Uterus (tissue), 4 donors: Measurements from ENCODE around the gene CDSN. TPM values are rescaled to one million over a fixed set of nuclear protein-coding genes. Genes with fewer than 3 reads are reported as not detected.

Experiments
- DNase-seq, 2 donors: peaks; one replicate each; pipeline ENCODE4 v3.0.0-alpha.2; 2019 to 2020
- H3K27ac ChIP-seq, 2 donors: fragments of 200-600 bp; sonication (generic); 1 replicate in 1 of 2; 2 replicates in 1 of 2; pipeline ENCODE4 v1.5.1; 2016 to 2018
- H3K27me3 ChIP-seq, 2 donors: fragments of 200-600 bp; sonication (generic); one replicate each; pipeline ENCODE4 v1.5.1; 2018 to 2019; ENCODE audit warnings: control low read depth in 1 of 2
- H3K36me3 ChIP-seq, 2 donors: fragments of 200-600 bp; sonication (generic); one replicate each; pipeline ENCODE4 v1.5.1; 2019; ENCODE audit warnings: control low read depth in 1 of 2
- H3K4me1 ChIP-seq, 2 donors: fragments of 200-600 bp; sonication (generic); one replicate each; pipeline ENCODE4 v1.5.1; 2018 to 2019; ENCODE audit warnings: control low read depth in 1 of 2
- H3K4me3 ChIP-seq, 2 donors: fragments of 200-600 bp; sonication (generic); 1 replicate in 1 of 2; 2 replicates in 1 of 2; pipeline ENCODE4 v1.5.1; 2018 to 2019; ENCODE audit warnings: mild to moderate bottlenecking in 1 of 2
- H3K9me3 ChIP-seq, 2 donors: fragments of 200-600 bp; sonication (generic); one replicate each; pipeline ENCODE4 v1.5.1; 2019; ENCODE audit warnings: control low read depth in 1 of 2
- POLR2A ChIP-seq, 2 donors: fragments of 450-650 bp; IDR thresholded peaks; one replicate each; pipeline ENCODE4 v1.6.1; 2016; ENCODE audit warnings: antibody characterized with exemption in 2 of 2, mild to moderate bottlenecking in 1 of 2, moderate library complexity in 1 of 2
- intact Hi-C: fragments of 100-400 bp; cut with DNase I; formaldehyde crosslinking; loops from one replicate; pipeline ENCODE4 v1.15.1; 2023; ENCODE audit warnings: low total_unique reads
- total RNA-seq, 4 donors: library from RNA; depleted of rRNA in 3 of 4; stranded (reverse); fragments of >200 nt in 3 of 4; gene quantifications; one replicate each; pipeline versions ENCODE4 v1.1.0 to v1.2.4, GENCODE V29; 2014 to 2023
- TF ChIP-seq, protein P1 (sequence below), 4 experiments: fragments of 200-600 bp in 2 of 4; fragments of 450-650 bp in 2 of 4; sonication (generic) in 2 of 4; IDR thresholded peaks; one replicate each; pipeline ENCODE4 v1.5.1; 2016 to 2019; ENCODE audit warnings: antibody characterized with exemption in 4 of 4, mild to moderate bottlenecking in 2 of 4, moderate library complexity in 1 of 4
- donor health status: DM: yes; HTN: yes; CAD: no.

CDSN gene
- total RNA-seq, 4 donors from 2014 or later = 0.28 TPM; not detected in 3

GRCh38 chr6:31083742-31084354 is 36.4 kb downstream of the CDSN start:
- Histone ChIP-seq H3K4me3 (no peak overlapping the region), H3K27me3 (no peaks in the 10 kb centered on the region), H3K4me1 (peaks cover 0 to 5% of the 10 kb centered on the region in 2 donors), H3K9me3 (no peaks in the 10 kb centered on the region), H3K36me3 (no peaks in the 10 kb centered on the region), H3K27ac (no peak overlapping the region)
- no peak for TF ChIP-seq POLR2A (IDR thresholded peaks at IDR 0.05)
- TF ChIP-seq, protein P1, sequence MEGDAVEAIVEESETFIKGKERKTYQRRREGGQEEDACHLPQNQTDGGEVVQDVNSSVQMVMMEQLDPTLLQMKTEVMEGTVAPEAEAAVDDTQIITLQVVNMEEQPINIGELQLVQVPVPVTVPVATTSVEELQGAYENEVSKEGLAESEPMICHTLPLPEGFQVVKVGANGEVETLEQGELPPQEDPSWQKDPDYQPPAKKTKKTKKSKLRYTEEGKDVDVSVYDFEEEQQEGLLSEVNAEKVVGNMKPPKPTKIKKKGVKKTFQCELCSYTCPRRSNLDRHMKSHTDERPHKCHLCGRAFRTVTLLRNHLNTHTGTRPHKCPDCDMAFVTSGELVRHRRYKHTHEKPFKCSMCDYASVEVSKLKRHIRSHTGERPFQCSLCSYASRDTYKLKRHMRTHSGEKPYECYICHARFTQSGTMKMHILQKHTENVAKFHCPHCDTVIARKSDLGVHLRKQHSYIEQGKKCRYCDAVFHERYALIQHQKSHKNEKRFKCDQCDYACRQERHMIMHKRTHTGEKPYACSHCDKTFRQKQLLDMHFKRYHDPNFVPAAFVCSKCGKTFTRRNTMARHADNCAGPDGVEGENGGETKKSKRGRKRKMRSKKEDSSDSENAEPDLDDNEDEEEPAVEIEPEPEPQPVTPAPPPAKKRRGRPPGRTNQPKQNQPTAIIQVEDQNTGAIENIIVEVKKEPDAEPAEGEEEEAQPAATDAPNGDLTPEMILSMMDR (IDR thresholded peaks at IDR 0.05) = peak in 1 of 4 experiments; percentile 19
- DNase-seq = no peak
- intact Hi-C loops = no loop called here

GRCh38 chr6:31081872-31082271 is 38.4 kb downstream of the CDSN start:
- DNase-seq = no peak
- intact Hi-C loops = no loop called here
- no peak overlapping the region for H3K4me3 ChIP-seq
- no peak for TF ChIP-seq POLR2A (IDR thresholded peaks at IDR 0.05)
- TF ChIP-seq, protein P1 (IDR thresholded peaks at IDR 0.05) = no peak
- H3K27me3 ChIP-seq = no peaks in the 10 kb centered on the region
- H3K27ac ChIP-seq = no peak overlapping the region
- no peaks in the 10 kb centered on the region for H3K36me3 ChIP-seq
- no peaks in the 10 kb centered on the region for H3K9me3 ChIP-seq
- peaks cover 0 to 5% of the 10 kb centered on the region in 2 donors for H3K4me1 ChIP-seq

DNA sequence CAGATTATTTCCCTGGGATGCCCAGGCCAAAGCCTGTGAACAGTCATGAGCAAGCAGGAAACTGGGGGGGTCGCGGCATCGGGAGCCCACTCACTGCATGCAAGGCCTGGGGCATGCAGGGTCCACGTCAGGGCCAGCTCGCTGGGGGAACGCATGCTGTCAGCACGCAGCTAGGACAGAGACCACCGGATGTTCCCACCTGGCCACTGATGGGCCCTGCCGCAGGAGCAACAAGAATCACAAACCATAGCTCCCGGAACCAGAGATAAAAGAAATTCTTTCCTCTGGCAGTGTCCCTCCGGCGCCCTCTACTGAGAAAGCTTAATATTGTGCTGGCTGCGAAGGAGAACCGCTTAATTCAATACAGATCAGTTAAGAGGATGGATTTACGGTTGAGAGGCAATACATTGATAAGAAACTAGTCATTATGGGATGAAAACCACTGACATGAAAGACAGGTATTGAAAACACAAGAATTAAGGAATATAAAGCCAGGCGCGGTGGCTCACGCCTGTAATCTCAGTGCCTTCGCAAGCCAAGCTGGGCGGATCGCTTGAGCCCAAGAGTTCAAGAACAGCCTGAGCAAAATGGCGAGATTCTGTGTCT is 40.5 kb downstream of the CDSN start:
- H3K4me3 ChIP-seq = peak overlapping the region in 1 of 2 donors; percentile 9
- TF ChIP-seq, protein P1 (IDR thresholded peaks at IDR 0.05) = peak; percentile 75 to 88 (median 77)
- TF ChIP-seq POLR2A (IDR thresholded peaks at IDR 0.05) = no peak
- H3K36me3 ChIP-seq = no peaks in the 10 kb centered on the region
- DNase-seq = peak; percentile 65 to 68
- no peaks in the 10 kb centered on the region for H3K27me3 ChIP-seq
- peaks cover 0 to 5% of the 10 kb centered on the region in 2 donors for H3K4me1 ChIP-seq
- H3K27ac ChIP-seq = peak overlapping the region in 1 of 2 donors; percentile 28
- no peaks in the 10 kb centered on the region for H3K9me3 ChIP-seq
- intact Hi-C loops = loop anchor here (5.0 kb wide), 1 partner anchor 162 kb away; no protein-coding TSS in a partner anchor

DNA sequence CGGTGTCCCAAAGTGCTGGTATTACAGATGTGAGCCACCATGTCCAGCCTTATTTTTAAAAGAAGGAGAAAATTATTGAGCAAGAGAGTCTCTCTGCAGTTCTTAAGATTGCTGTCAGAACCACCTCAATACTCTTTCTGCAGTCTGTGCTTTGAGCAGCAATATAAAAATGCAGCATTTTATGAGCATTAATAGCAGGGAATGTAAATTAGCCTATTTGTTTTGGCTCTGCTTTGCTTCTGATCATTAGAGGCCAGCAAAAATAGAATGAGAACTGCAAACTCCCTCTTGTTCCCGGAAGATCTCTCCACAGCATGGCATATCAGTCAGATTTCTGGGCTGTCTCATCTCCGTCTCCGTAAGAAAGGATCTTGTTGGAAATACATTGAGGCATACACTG is 43.6 kb downstream of the CDSN start:
- no peak for TF ChIP-seq POLR2A (IDR thresholded peaks at IDR 0.05)
- TF ChIP-seq, protein P1 (IDR thresholded peaks at IDR 0.05) = no peak
- DNase-seq = no peak
- intact Hi-C loops = loop anchor here (5.0 kb wide), 1 partner anchor 159 kb away; no protein-coding TSS in a partner anchor
- Histone ChIP-seq H3K27ac (no peak overlapping the region), H3K27me3 (no peaks in the 10 kb centered on the region), H3K4me3 (no peak overlapping the region), H3K4me1 (peaks cover 0 to 5% of the 10 kb centered on the region in 2 donors), H3K9me3 (no peaks in the 10 kb centered on the region), H3K36me3 (no peaks in the 10 kb centered on the region)

DNA sequence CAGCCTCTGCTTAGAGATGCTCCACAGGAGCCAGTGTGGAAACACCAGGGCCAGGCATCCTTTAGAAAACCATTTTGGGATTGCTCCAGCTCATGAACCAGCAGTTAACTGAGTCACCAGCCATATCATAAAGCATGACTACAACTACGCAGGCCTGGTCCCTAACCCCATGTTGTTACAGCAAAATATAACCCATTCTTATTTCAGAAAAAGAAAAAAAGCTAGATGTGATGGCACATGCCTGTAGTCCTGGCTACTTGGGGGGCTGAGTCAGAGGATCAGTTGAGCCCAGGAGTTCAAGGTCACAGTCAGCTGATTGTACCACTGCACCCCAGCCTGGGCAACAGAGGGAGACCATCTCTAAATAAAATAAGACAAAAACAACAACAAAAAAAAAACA is 44.7 kb downstream of the CDSN start:
- Histone ChIP-seq H3K27ac (no peak overlapping the region), H3K4me1 (peaks cover 0 to 5% of the 10 kb centered on the region in 2 donors), H3K27me3 (no peaks in the 10 kb centered on the region), H3K36me3 (no peaks in the 10 kb centered on the region), H3K4me3 (no peak overlapping the region), H3K9me3 (no peaks in the 10 kb centered on the region)
- no peak for TF ChIP-seq POLR2A (IDR thresholded peaks at IDR 0.05)
- TF ChIP-seq, protein P1 (IDR thresholded peaks at IDR 0.05) = no peak
- intact Hi-C loops = loop anchor here (5.0 kb wide), 1 partner anchor 158 kb away; no protein-coding TSS in a partner anchor
- DNase-seq = no peak
